Ishikawa (cell line): Measurements from ENCODE around the gene THAP4.

Experiments
- CREB1 ChIP-seq: IDR thresholded peaks from 2 replicates; pipeline ENCODE4 v1.6.1; 2012; ENCODE audit warnings: low read depth
- EP300 ChIP-seq: IDR thresholded peaks from 2 replicates; pipeline ENCODE4 v1.6.1; 2012; ENCODE audit warnings: borderline replicate concordance
- FOXM1 ChIP-seq: IDR thresholded peaks from 2 replicates; pipeline ENCODE4 v1.6.1; 2012; ENCODE audit warnings: low read depth, borderline replicate concordance
- NFIC ChIP-seq: IDR thresholded peaks from 2 replicates; pipeline ENCODE4 v1.6.1; 2012
- RAD21 ChIP-seq: IDR thresholded peaks from 2 replicates; pipeline ENCODE4 v1.6.1; 2012; ENCODE audit warnings: low read depth
- REST ChIP-seq: IDR thresholded peaks from 2 replicates; pipeline ENCODE4 v1.6.1; 2012; ENCODE audit warnings: low read depth, mild to moderate bottlenecking
- TEAD4 ChIP-seq: IDR thresholded peaks from 2 replicates; pipeline ENCODE4 v1.6.1; 2012
- YY1 ChIP-seq: IDR thresholded peaks from 2 replicates; pipeline ENCODE4 v1.6.1; 2012; ENCODE audit warnings: low read depth
- ZBTB7A ChIP-seq: IDR thresholded peaks from 2 replicates; pipeline ENCODE4 v1.6.1; 2012; ENCODE audit warnings: low read depth
- TF ChIP-seq, protein P1 (sequence below): IDR thresholded peaks from 2 replicates; pipeline ENCODE4 v1.6.1; 2012

- TF ChIP-seq REST, result no peak
- TF ChIP-seq TEAD4, result no peak
- no peak for TF ChIP-seq YY1
- TF ChIP-seq RAD21, result no peak
- TF ChIP-seq FOXM1, result no peak
- no peak for TF ChIP-seq EP300
- TF ChIP-seq, protein P1, sequence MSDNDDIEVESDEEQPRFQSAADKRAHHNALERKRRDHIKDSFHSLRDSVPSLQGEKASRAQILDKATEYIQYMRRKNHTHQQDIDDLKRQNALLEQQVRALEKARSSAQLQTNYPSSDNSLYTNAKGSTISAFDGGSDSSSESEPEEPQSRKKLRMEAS, result no peak
- no peak for TF ChIP-seq CREB1
- TF ChIP-seq NFIC, result no peak
- TF ChIP-seq ZBTB7A, result no peak
Measured at GRCh38 chr2:241686324-241686649, 49.3 kb upstream of the THAP4 start.
